Tibial nerve (tissue), 4 donors: Measurements from ENCODE around the gene FAAH. TPM values are rescaled to one million over a fixed set of nuclear protein-coding genes. Genes with fewer than 3 reads are reported as not detected.
A peak's percentile ranks its signal among the peaks of the same experiment; 100 is the strongest.

Experiments
- DNase-seq, 2 donors: peaks; one replicate each; pipeline ENCODE4 v3.0.0-alpha.2; 2019; ENCODE audit warnings: low spot score in 2 of 2
- H3K27ac ChIP-seq, 4 donors: fragments of 200-600 bp; sonication (generic) in 3 of 4; one replicate each; pipeline ENCODE4 v1.5.1; 2017 to 2019; ENCODE audit warnings: mild to moderate bottlenecking in 1 of 4
- H3K27me3 ChIP-seq, 2 donors: fragments of 200-600 bp; sonication (generic) in 1 of 2; one replicate each; pipeline versions ENCODE4 v1.5.1 to v1.6.0; 2017 to 2019
- H3K36me3 ChIP-seq, 3 donors: fragments of 200-600 bp; sonication (generic); one replicate each; pipeline ENCODE4 v1.5.1; 2018 to 2019
- H3K4me1 ChIP-seq, 4 donors: fragments of 200-600 bp; sonication (generic) in 3 of 4; one replicate each; pipeline ENCODE4 v1.5.1; 2017 to 2019
- H3K4me3 ChIP-seq, 4 donors: fragments of 200-600 bp; sonication (generic) in 3 of 4; one replicate each; pipeline ENCODE4 v1.5.1; 2017 to 2019; ENCODE audit warnings: mild to moderate bottlenecking in 1 of 4, moderate library complexity in 1 of 4
- H3K9me3 ChIP-seq, 4 donors: fragments of 200-600 bp; sonication (generic) in 3 of 4; one replicate each; pipeline ENCODE4 v1.5.1; 2017 to 2019
- EP300 ChIP-seq, 2 donors: sonication (generic); formaldehyde crosslinking; IDR thresholded peaks; one replicate each; pipeline ENCODE4 v1.6.1; 2017; ENCODE audit warnings: antibody characterized with exemption in 2 of 2, mild to moderate bottlenecking in 1 of 2
- POLR2A ChIP-seq, 2 donors: fragments of 450-650 bp; IDR thresholded peaks; one replicate each; pipeline ENCODE4 v1.6.1; 2017; ENCODE audit warnings: antibody characterized with exemption in 2 of 2, mild to moderate bottlenecking in 2 of 2, moderate library complexity in 2 of 2
- WGBS, 2 donors: methylation state at CpG; one replicate each; pipeline ENCODE4 v1.1.5; 2018; 5-methylcytosine and 5-hydroxymethylcytosine counted together
- total RNA-seq, 4 donors: library from RNA; depleted of rRNA; stranded (reverse); fragments of >200 nt; gene quantifications; one replicate each; pipeline ENCODE4 v1.1.0, GENCODE V29; 2016
- TF ChIP-seq, protein P1 (sequence below), 5 experiments: fragments of 200-600 bp in 3 of 5; fragments of 450-650 bp in 2 of 5; sonication (generic) in 3 of 5; IDR thresholded peaks; one replicate each; pipeline ENCODE4 v1.5.1; 2016 to 2019; ENCODE audit warnings: antibody characterized with exemption in 5 of 5, mild to moderate bottlenecking in 3 of 5, moderate library complexity in 2 of 5

Gene FAAH
- total RNA-seq, 4 donors from 2014 or later = 42.3 to 135 (median 121) TPM

DNA sequence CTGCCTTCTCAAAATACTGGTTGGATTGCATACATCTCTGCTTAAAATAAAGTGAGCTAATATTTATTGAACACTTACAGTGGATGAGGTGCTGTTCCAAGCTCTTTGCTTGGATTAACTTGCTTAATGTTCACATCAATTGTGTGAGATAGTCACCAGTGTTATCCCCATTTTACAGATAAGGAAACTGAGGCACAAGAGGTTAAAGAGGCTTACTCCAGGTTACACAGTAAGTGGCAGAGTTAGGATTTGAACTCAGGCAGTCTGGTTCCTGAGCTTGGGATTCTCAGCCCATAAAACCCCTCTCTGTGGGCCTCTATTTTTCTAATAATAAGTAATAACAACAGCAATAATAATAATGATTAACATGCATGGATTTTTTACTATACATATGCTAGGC, 13.6 kb upstream of the FAAH start:
- Histone ChIP-seq H3K27ac (no peak overlapping the region), H3K4me3 (no peak overlapping the region), H3K27me3 (no peaks in the 10 kb centered on the region), H3K36me3 (peaks cover 0 to 10% (median 0%) of the 10 kb centered on the region in 3 donors), H3K4me1 (no peaks in the 10 kb centered on the region), H3K9me3 (no peaks in the 10 kb centered on the region)
- TF ChIP-seq POLR2A (IDR thresholded peaks at IDR 0.05) = no peak
- TF ChIP-seq, protein P1, sequence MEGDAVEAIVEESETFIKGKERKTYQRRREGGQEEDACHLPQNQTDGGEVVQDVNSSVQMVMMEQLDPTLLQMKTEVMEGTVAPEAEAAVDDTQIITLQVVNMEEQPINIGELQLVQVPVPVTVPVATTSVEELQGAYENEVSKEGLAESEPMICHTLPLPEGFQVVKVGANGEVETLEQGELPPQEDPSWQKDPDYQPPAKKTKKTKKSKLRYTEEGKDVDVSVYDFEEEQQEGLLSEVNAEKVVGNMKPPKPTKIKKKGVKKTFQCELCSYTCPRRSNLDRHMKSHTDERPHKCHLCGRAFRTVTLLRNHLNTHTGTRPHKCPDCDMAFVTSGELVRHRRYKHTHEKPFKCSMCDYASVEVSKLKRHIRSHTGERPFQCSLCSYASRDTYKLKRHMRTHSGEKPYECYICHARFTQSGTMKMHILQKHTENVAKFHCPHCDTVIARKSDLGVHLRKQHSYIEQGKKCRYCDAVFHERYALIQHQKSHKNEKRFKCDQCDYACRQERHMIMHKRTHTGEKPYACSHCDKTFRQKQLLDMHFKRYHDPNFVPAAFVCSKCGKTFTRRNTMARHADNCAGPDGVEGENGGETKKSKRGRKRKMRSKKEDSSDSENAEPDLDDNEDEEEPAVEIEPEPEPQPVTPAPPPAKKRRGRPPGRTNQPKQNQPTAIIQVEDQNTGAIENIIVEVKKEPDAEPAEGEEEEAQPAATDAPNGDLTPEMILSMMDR (IDR thresholded peaks at IDR 0.05) = no peak
- DNase-seq = no peak

DNA sequence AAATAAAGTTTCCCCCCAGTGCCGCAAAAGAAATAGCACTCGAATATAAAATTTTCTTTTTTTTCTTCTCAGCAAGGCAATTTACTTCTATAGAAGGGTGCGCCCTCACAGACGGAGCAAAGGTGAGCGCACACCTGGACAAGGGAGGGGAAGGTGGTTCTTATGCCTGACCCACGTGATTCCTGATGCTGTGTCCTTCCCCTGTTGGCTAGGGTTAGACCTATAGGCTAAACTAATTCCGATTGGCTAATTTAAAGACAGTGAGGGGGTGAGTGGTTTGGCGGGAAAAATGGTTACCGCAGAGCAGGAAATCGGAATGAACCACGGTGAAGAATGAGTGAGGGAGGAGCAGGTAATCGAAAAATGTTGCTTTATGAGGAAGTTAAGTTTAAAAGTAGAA, 607 bp upstream of the FAAH start:
- Histone ChIP-seq H3K27ac (peak overlapping the region in 1 of 4 donors; percentile 66), H3K9me3 (peaks cover 0 to 18% (median 3%) of the 10 kb centered on the region in 4 donors), H3K36me3 (no peaks in the 10 kb centered on the region), H3K27me3 (no peaks in the 10 kb centered on the region), H3K4me1 (peaks cover 0 to 33% (median 8%) of the 10 kb centered on the region in 4 donors), H3K4me3 (peak overlapping the region in 1 of 4 donors; percentile 61)
- DNase-seq = no peak
- 83 to 85% methylated on average over 12 of the region's 12 CpGs for WGBS, 2 donors
- TF ChIP-seq EP300 (IDR thresholded peaks at IDR 0.05) (no peak), POLR2A (IDR thresholded peaks at IDR 0.05) (no peak)
- TF ChIP-seq, protein P1 (IDR thresholded peaks at IDR 0.05) = no peak

DNA sequence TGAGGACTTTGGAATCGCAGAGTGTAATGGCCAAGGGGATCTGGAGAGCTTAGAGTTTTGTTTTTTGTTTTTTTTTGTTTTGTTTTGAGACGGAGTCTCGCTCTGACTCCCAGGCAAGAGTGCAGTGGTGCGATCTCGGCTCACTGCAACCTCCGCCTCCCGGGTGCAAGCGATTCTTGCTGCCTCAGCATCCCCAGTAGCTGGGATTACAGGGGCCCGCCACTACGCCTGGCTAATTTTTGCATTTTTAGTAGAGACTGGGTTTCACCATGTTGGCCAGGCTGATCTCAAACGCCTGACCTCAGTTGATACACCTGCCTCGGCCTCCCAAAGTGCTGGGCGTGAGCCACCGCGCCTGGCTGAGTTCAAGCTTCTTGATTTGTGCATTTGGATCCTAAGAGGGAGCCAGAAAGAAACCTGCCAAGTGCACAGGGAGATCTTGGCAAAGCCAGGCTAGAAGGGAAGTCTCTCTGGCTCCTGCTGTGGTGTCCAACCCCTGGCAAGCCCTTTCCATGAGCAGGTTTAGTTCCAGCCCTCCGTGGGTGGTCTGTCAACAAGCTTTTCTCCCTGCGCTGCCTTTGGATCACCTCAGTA, 852 bp downstream of the FAAH start:
- WGBS, 2 donors = 31 to 35% methylated on average over 17 of the region's 17 CpGs
- no peaks in the 10 kb centered on the region for H3K27me3 ChIP-seq
- H3K27ac ChIP-seq = peak overlapping the region; percentile 54 to 72 (median 62)
- H3K4me3 ChIP-seq = peak overlapping the region; percentile 50 to 71 (median 57)
- H3K4me1 ChIP-seq = peaks cover 0 to 39% (median 8%) of the 10 kb centered on the region in 4 donors
- DNase-seq = peak in 1 of 2 donors; percentile 33
- TF ChIP-seq EP300 (IDR thresholded peaks at IDR 0.05) = no peak
- TF ChIP-seq, protein P1 (IDR thresholded peaks at IDR 0.05) = no peak
- TF ChIP-seq POLR2A (IDR thresholded peaks at IDR 0.05) = no peak
- no peaks in the 10 kb centered on the region for H3K36me3 ChIP-seq
- peaks cover 0 to 18% (median 3%) of the 10 kb centered on the region in 4 donors for H3K9me3 ChIP-seq

DNA sequence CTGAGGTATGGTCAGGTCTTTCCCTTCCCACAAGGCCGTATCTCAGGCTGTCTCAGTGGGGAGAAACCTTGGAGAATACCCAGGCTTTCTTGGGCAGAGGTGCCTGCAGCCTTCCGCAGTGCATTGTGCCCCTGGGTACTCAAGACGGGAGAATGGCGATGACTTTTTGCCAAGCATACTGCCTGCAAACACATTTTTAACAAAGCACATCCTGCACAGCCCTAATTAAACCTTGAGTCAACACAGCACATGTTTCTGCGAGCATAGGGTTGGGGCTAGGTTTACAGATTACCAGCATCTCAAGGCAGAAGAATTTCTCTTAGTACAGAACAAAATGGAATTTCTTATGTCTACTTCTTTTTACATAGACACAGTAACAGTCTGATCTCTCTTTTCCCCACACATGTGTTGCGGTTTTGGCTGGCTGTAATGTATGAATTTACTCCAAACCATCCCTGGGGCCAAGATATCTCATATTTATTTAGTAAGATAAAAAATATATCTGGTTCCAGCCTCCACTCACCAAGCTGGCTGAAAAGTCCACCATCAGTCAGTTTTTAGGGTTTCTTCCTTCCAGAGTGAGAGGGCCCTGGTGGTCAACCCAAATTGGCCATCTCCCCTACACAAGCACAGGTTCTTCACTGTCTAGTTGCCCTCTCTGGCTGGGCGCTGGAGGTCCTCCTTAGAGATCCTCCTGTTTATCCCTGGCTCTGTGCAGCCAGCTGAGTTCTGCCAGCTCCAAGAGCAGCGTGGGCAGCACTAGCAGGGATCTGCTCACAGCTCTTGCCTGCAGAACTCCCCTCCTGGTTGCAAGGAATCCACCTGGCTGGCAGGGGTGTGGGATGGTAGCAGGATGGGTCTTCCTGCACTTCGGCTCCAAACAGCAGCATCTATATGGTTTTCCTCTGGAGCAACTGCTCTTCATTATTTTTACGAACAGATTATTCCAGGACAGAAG, 2.6 kb downstream of the FAAH start:
- Histone ChIP-seq H3K9me3 (peaks cover 0 to 18% (median 3%) of the 10 kb centered on the region in 4 donors), H3K27me3 (no peaks in the 10 kb centered on the region), H3K27ac (peak overlapping the region in 1 of 4 donors; percentile 5), H3K4me1 (peaks cover 0 to 54% (median 11%) of the 10 kb centered on the region in 4 donors), H3K36me3 (no peaks in the 10 kb centered on the region), H3K4me3 (no peak overlapping the region)
- DNase-seq = no peak
- WGBS, 2 donors = 64 to 72% methylated on average over 10 of the region's 10 CpGs
- TF ChIP-seq, protein P1 (IDR thresholded peaks at IDR 0.05) = no peak
- TF ChIP-seq EP300 (IDR thresholded peaks at IDR 0.05) = no peak
- no peak for TF ChIP-seq POLR2A (IDR thresholded peaks at IDR 0.05)

DNA sequence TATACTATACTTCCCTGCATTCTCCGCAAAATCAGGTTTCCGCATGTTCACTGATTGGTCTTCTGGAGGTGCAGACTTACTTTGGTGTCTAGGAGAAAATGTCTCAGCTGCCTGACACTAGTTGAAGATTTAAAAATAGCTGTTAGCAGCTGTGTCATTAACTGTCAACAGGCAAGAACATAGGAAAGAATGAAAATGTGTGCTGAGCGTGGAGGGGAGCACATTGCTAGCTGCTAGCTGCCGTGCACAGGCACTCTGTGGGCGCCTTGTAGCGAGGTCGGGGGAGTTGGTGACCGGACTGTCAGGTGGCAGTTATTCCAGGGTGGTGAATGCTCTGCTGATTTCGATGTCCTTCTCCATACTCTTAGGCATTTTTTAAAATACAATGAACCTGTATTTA, 5.2 kb downstream of the FAAH start:
- Histone ChIP-seq H3K27ac (no peak overlapping the region), H3K4me3 (no peak overlapping the region), H3K27me3 (no peaks in the 10 kb centered on the region), H3K36me3 (no peaks in the 10 kb centered on the region), H3K4me1 (peaks cover 0 to 68% (median 18%) of the 10 kb centered on the region in 4 donors), H3K9me3 (no peaks in the 10 kb centered on the region)
- 78 to 84% methylated on average over 9 of the region's 9 CpGs for WGBS, 2 donors
- TF ChIP-seq EP300 (IDR thresholded peaks at IDR 0.05) (no peak), POLR2A (IDR thresholded peaks at IDR 0.05) (no peak)
- TF ChIP-seq, protein P1 (IDR thresholded peaks at IDR 0.05) = no peak
- DNase-seq = no peak
